GM12878 (cell line): ENCODE results near the gene PDZRN4. TPM values are rescaled to one million over a fixed set of nuclear protein-coding genes. Genes with fewer than 3 reads are reported as not detected.

ENCODE experiments used
- ATAC-seq: fragments of 200-7000 bp; cut with Tn5 transposase; 3 replicates; pipeline ENCODE4 v1.9.1; 2020; ENCODE audit warnings: mild to moderate bottlenecking, moderate library complexity
- BruUV-seq: library from RNA; stranded (reverse); fragments of 400-500 nt; replicated peaks from 2 replicates; lab custom pipeline; 2021; lab: Mats Ljungman, UMichigan
- CTCF ChIA-PET: fragments of 300-600 bp; sonication (Branson Sonifier 250); formaldehyde crosslinking; extraction: SDS; loops from one replicate; lab custom pipeline; 2021; ENCODE audit warnings: inconsistent platforms; lab: Yijun Ruan, JAX
- POLR2A ChIA-PET: fragments of 350-600 bp; formaldehyde crosslinking; extraction: SDS; loops from one replicate; lab custom pipeline; 2021; ENCODE audit warnings: inconsistent platforms; lab: Charles Lee
- RAD21 ChIA-PET: fragments of 300-600 bp; sonication (Branson Sonifier 250); formaldehyde crosslinking; loops from one replicate; lab custom pipeline; 2023; ENCODE audit warnings: antibody characterized with exemption; ENCODE audit not compliant: unreplicated experiment; lab: Charles Lee
- SMC1A ChIA-PET: fragments of 300-600 bp; sonication (Branson Sonifier 250); formaldehyde crosslinking; loops from one replicate; lab custom pipeline; 2023; ENCODE audit not compliant: unreplicated experiment, uncharacterized antibody; lab: Charles Lee
- DNase-seq: peaks from one replicate; pipeline ENCODE4 v3.0.0-alpha.2; 2011; ENCODE audit warnings: low read depth, low spot score
- FAIRE-seq: peaks from 3 replicates; lab custom pipeline; 2011; peaks lifted over from hg19 to GRCh38; lab: Jason Lieb, UNC
- H2AFZ ChIP-seq: 2 replicates; pipeline ENCODE4 v1.6.0; 2011; ENCODE audit warnings: low read depth, low read length, control low read depth; ENCODE audit not compliant: control insufficient read depth
- H3K27ac ChIP-seq: 2 replicates; pipeline ENCODE4 v1.5.1; 2011; ENCODE audit warnings: control low read depth; ENCODE audit not compliant: control insufficient read depth, insufficient read depth
- H3K27me3 ChIP-seq, 2 experiments: replicated peaks in 1 of 2; 2 replicates each; pipeline versions ENCODE4 v1.6.0 to v1.6.1; 2011; ENCODE audit warnings: low read length in 1 of 2; ENCODE audit not compliant: control insufficient read depth in 2 of 2, insufficient read depth in 2 of 2
- H3K36me3 ChIP-seq, 2 experiments: 2 replicates each; pipeline ENCODE4 v1.5.1; 2011; ENCODE audit warnings: low read length in 1 of 2; ENCODE audit not compliant: control insufficient read depth in 2 of 2, insufficient read depth in 2 of 2
- H3K4me1 ChIP-seq: 2 replicates; pipeline ENCODE4 v1.6.1; 2011; ENCODE audit warnings: mild to moderate bottlenecking, low read length, moderate library complexity, mixed read lengths; ENCODE audit not compliant: control insufficient read depth, insufficient read depth
- H3K4me2 ChIP-seq: 2 replicates; pipeline ENCODE4 v1.6.0; 2011; ENCODE audit warnings: control low read depth; ENCODE audit not compliant: control insufficient read depth, insufficient read depth
- H3K4me3 ChIP-seq: fragments of 200-600 bp; sonication (generic); 2 replicates; pipeline ENCODE4 v1.5.1; 2016
- H3K79me2 ChIP-seq: 2 replicates; pipeline ENCODE4 v1.6.0; 2011; ENCODE audit warnings: low read length; ENCODE audit not compliant: control insufficient read depth, insufficient read depth
- H3K9ac ChIP-seq: 2 replicates; pipeline ENCODE4 v1.8.0; 2011; ENCODE audit warnings: low read length, control low read depth, mixed read lengths; ENCODE audit not compliant: control insufficient read depth, insufficient read depth
- H3K9me3 ChIP-seq: replicated peaks from 3 replicates; pipeline ENCODE4 v1.5.1; 2011; ENCODE audit warnings: mild to moderate bottlenecking, low read length; ENCODE audit not compliant: control insufficient read depth, insufficient read depth
- H4K20me1 ChIP-seq: 2 replicates; pipeline ENCODE4 v1.6.0; 2011; ENCODE audit not compliant: control insufficient read depth, insufficient read depth
- CHD4 ChIP-seq: fragments of 200-600 bp; sonication (generic); IDR thresholded peaks from 2 replicates; pipeline ENCODE4 v1.6.1; 2016; ENCODE audit warnings: mild to moderate bottlenecking
- CREM ChIP-seq: IDR thresholded peaks from 2 replicates; pipeline ENCODE4 v1.6.1; 2014; ENCODE audit warnings: antibody characterized with exemption, low read depth
- EED ChIP-seq: sonication (generic); IDR thresholded peaks from 2 replicates; pipeline ENCODE4 v1.6.1; 2016; ENCODE audit warnings: antibody characterized with exemption, low read depth
- ESRRA ChIP-seq: IDR thresholded peaks from 2 replicates; pipeline ENCODE4 v1.6.1; 2012; ENCODE audit warnings: mild to moderate bottlenecking, low read length, improper control_type of control experiment
- SMARCA5 ChIP-seq: fragments of 450-650 bp; IDR thresholded peaks from 2 replicates; pipeline ENCODE4 v1.6.1; 2017; ENCODE audit warnings: mild to moderate bottlenecking
- STAT1 ChIP-seq: fragments of 450-650 bp; conservative IDR thresholded peaks from 2 replicates; pipeline ENCODE4 v1.6.1; 2014; ENCODE audit warnings: antibody characterized with exemption, mild to moderate bottlenecking
- WGBS: methylation state at CpG from one replicate; pipeline ENCODE4 v1.1.6; 2016; ENCODE audit warnings: low lambda C conversion rate; ENCODE audit not compliant: insufficient replicate concordance, insufficient coverage; ENCODE audit errors: missing lambda C conversion rate; 5-methylcytosine and 5-hydroxymethylcytosine counted together
- in situ Hi-C: fragments of 300-500 bp; cut with MboI; formaldehyde crosslinking; loops from 9 replicates; pipeline ENCODE4 v1.14.3; 2018; ENCODE audit warnings: mixed read lengths
- intact Hi-C: fragments of 100-400 bp; cut with micrococcal nuclease; formaldehyde crosslinking; loops from one replicate; pipeline ENCODE4 v1.14.2; 2022; ENCODE audit not compliant: unreplicated experiment
- polyA plus RNA-seq, 11 experiments: library from polyadenylated mRNA; depleted of rRNA in 4 of 11; unstranded in 6 of 11; stranded (reverse) in 5 of 11; fragments of >200 nt; fragmentation: Nextera tagmentation in 4 of 11; fragmentation: Illumina TruSeq in 1 of 11; extraction: Ambion mirVana in 4 of 11; extraction: Trizol in 1 of 11; gene quantifications; 1 replicate in 1 of 11; 2 replicates in 10 of 11; pipeline versions ENCODE4 v1.2.1 to v1.2.3, GENCODE V29; 2011 to 2016; ENCODE audit warnings: inconsistent platforms in 2 of 11, missing spikeins in 2 of 11, low read depth in 1 of 11
- total RNA-seq, 4 experiments: library from RNA; depleted of rRNA in 3 of 4; stranded (reverse); fragments of >200 nt in 3 of 4; fragmentation: Illumina TruSeq in 1 of 4; extraction: Trizol in 1 of 4; gene quantifications; 2 replicates each; pipeline versions ENCODE4 v1.2.1 to v1.2.3, GENCODE V29; 2013 to 2021

The PDZRN4 gene
- total and polyA plus RNA-seq, 10 of the 15 experiments (the other 5 are each of a cell fraction or from before 2014, with no cell fraction given): 0.03 TPM; not detected in 9

GRCh38 chr12:41271489-41271888 lies 83.4 kb downstream of the PDZRN4 start (continued):
- TF ChIP-seq SMARCA5 (no peak), STAT1 (no peak), ESRRA (no peak), EED (no peak), CHD4 (no peak)

- Histone ChIP-seq H3K9me3 (no peaks in the 10 kb centered on the region), H3K4me2 (no peak overlapping the region), H3K27me3 (no peaks in the 10 kb centered on the region), H4K20me1 (no peaks in the 10 kb centered on the region), H3K36me3 (no peaks in the 10 kb centered on the region), H3K4me1 (no peaks in the 10 kb centered on the region), H3K9ac (no peak overlapping the region), H3K27ac (no peak overlapping the region), H3K4me3 (no peak overlapping the region), H3K79me2 (no peaks in the 10 kb centered on the region), H2AFZ (no peak overlapping the region)
- SMC1A ChIA-PET: interaction anchor here (0.9 to 1.6 kb wide), 3 partner anchors 10 to 749 kb away, joined by 3 to 6 read pairs (median 4); no protein-coding TSS in a partner anchor
- ATAC-seq: no peak
- CTCF ChIA-PET: interaction anchor here (0.5 to 2.3 kb wide), 6 partner anchors 11 to 1295 kb away, joined by 3 to 12 read pairs (median 3); no protein-coding TSS in a partner anchor
- in situ Hi-C loops: loop anchor here (5.0 to 25.0 kb wide), 2 partner anchors 748 to 1088 kb away; no protein-coding TSS in a partner anchor
- POLR2A ChIA-PET: interaction anchor here (1.0 kb wide), 1 partner anchor 9 kb away, joined by 3 read pairs; no protein-coding TSS in a partner anchor
- no TSS peak for BruUV-seq
- DNase-seq: no peak
- RAD21 ChIA-PET: interaction anchor here (1.0 to 1.1 kb wide), 2 partner anchors 750 to 1072 kb away, joined by 3 read pairs; no protein-coding TSS in a partner anchor
- 0% methylated on average over 2 of the region's 2 CpGs for WGBS
- intact Hi-C loops: loop anchor here (5.0 to 10.0 kb wide), 3 partner anchors 327 to 1290 kb away; no protein-coding TSS in a partner anchor
- no peak for TF ChIP-seq CREM
- no peak for FAIRE-seq
Observed at GRCh38 chr12:41274643-41275042, 86.5 kb downstream of the PDZRN4 start.
